ENCODE results near the gene ZDHHC18.

ZDHHC18 gene

GRCh38 chr1:26862781-26863684 lies 36.5 kb downstream of the ZDHHC18 start, which contains the start of gene SFN:
SFN (plus strand) TSS chr1:26863149; CDS start chr1:26863213, 64 bp downstream.
- peak; percentile 99 for TF ChIP-seq NFIC (IDR thresholded peaks at IDR 0.05)
- peak; percentile 22; the same call in 1 of the 2 replicates for TF ChIP-seq ZBTB7A (IDR thresholded peaks at IDR 0.05; ENCODE audit: low read depth)
- TF ChIP-seq CEBPB (IDR thresholded peaks at IDR 0.05): no peak
- TF ChIP-seq FOXM1 (IDR thresholded peaks at IDR 0.05; ENCODE audit: borderline replicate concordance, low read depth): peak; percentile 63; the same call in 1 of the 2 replicates
- no peak for TF ChIP-seq CREB1 (IDR thresholded peaks at IDR 0.05; ENCODE audit: low read depth)
- peak; percentile 39; the same call in 1 of the 2 replicates for TF ChIP-seq RAD21 (IDR thresholded peaks at IDR 0.05; ENCODE audit: low read depth)
- TF ChIP-seq EGR1 (IDR thresholded peaks at IDR 0.05): no peak
- TF ChIP-seq MAX (IDR thresholded peaks at IDR 0.05): peak; percentile 71; the same call in 1 of the 2 replicates
- peak; percentile 61 for TF ChIP-seq USF1 (IDR thresholded peaks at IDR 0.05)
- no peak for TF ChIP-seq REST (IDR thresholded peaks at IDR 0.05; ENCODE audit: low read depth)
- peak; percentile 94 for TF ChIP-seq TCF12 (IDR thresholded peaks at IDR 0.05; ENCODE audit: low read depth)
- peak; percentile 47; the same call in 1 of the 2 replicates for TF ChIP-seq TEAD4 (IDR thresholded peaks at IDR 0.05)
- no peak for TF ChIP-seq YY1 (IDR thresholded peaks at IDR 0.05; ENCODE audit: low read depth)
- TF ChIP-seq TAF1 (IDR thresholded peaks at IDR 0.05; ENCODE audit: low read depth): 0 out of 2 replicates have a peak, but pooled peaks have one; percentile 58
- peak; percentile 71; the same call in 1 of the 2 replicates for TF ChIP-seq EP300 (IDR thresholded peaks at IDR 0.05; ENCODE audit: borderline replicate concordance)

- TF ChIP-seq TEAD4 (IDR thresholded peaks at IDR 0.05) (no peak), RAD21 (IDR thresholded peaks at IDR 0.05; ENCODE audit: low read depth) (no peak), TCF12 (IDR thresholded peaks at IDR 0.05; ENCODE audit: low read depth) (no peak), YY1 (IDR thresholded peaks at IDR 0.05; ENCODE audit: low read depth) (no peak), MAX (IDR thresholded peaks at IDR 0.05) (no peak)
Measured at GRCh38 chr1:26863685-26864077, 37.2 kb downstream of the ZDHHC18 start.

DNA sequence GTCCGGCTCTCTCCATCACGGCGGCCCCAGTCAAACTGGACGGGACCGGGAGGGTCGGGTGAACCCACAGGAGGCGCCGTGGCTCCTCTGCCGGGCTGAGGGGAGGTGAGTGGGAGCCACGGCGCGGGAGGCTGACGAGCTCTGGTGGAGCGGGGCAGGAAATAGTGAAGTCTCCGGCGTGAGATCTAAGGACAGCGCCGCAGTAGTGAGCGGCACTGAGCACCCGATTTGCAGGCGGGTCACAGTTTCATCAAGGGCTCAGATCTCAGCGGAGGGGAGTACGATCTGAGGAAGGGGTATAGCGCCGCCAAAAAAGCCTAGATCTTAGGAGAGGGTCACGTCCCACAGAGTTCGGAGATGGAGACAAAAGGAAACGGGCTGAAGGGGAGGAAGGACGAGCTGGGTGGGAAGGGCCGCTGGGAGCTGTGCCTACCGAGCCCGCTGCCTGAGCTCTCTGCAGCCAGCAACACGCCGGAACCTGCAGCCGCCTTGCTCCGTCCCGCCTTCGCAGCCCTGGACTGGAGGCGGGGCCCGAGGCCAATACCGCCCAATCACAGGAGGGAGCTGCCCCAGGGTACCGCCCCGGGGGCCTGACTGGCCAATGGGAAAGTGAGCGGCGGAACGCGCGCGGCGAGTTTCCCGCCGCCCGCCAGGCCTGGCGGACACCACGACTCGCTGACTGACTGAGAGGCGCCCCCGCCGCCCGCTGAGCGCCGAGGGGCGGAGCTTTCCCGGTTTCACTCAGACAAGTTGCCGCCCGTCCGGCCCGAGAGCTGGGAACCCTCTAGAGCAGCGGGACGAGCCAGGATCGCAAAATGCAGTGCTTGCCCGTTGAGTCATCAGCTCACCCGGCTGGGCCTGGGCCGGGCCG lies 38.4 kb downstream of the ZDHHC18 start:
- no peak; the same call in 1 of the 2 replicates for TF ChIP-seq EGR1 (IDR thresholded peaks at IDR 0.05)
- TF ChIP-seq USF1 (IDR thresholded peaks at IDR 0.05): no peak
- TF ChIP-seq TEAD4 (IDR thresholded peaks at IDR 0.05): no peak
- TF ChIP-seq TCF12 (IDR thresholded peaks at IDR 0.05; ENCODE audit: low read depth): peak; percentile 42; the same call in 1 of the 2 replicates
- TF ChIP-seq TAF1 (IDR thresholded peaks at IDR 0.05; ENCODE audit: low read depth): peak; percentile 71
- TF ChIP-seq ZBTB7A (IDR thresholded peaks at IDR 0.05; ENCODE audit: low read depth): no peak
- no peak for TF ChIP-seq CEBPB (IDR thresholded peaks at IDR 0.05)
- no peak for TF ChIP-seq EP300 (IDR thresholded peaks at IDR 0.05; ENCODE audit: borderline replicate concordance)
- TF ChIP-seq NFIC (IDR thresholded peaks at IDR 0.05): no peak; the same call in none of the 2 replicates
- no peak; the same call in 1 of the 2 replicates for TF ChIP-seq RAD21 (IDR thresholded peaks at IDR 0.05; ENCODE audit: low read depth)
- TF ChIP-seq YY1 (IDR thresholded peaks at IDR 0.05; ENCODE audit: low read depth): 0 out of 2 replicates have a peak, but pooled peaks have one; percentile 33
- no peak; the same call in 1 of the 2 replicates for TF ChIP-seq CREB1 (IDR thresholded peaks at IDR 0.05; ENCODE audit: low read depth)
- TF ChIP-seq FOXM1 (IDR thresholded peaks at IDR 0.05; ENCODE audit: borderline replicate concordance, low read depth): no peak
- TF ChIP-seq MAX (IDR thresholded peaks at IDR 0.05): peak; percentile 81
- no peak for TF ChIP-seq REST (IDR thresholded peaks at IDR 0.05; ENCODE audit: low read depth)

DNA sequence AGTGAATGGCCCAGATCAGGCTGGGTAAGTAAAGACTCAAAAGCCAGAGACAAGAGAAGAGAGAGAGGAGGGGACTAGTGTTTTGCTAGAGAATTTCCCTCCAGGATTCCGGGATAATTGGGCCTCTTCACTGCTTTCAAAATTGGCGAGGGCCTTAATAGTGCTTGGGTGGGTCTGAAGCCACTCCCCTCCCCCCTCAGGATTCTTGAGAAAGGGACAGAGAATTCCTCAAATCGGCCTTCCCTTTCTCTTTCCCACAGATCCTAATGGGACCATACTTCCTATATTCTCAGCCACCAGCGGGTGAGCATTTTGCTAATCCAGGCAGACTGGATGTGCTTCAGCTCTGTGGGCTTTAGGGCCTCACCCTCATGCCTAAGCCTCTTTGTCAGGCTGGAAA lies 48.4 kb downstream of the ZDHHC18 start:
- TF ChIP-seq EP300 (IDR thresholded peaks at IDR 0.05; ENCODE audit: borderline replicate concordance): no peak
- TF ChIP-seq CREB1 (IDR thresholded peaks at IDR 0.05; ENCODE audit: low read depth): no peak
- TF ChIP-seq FOXM1 (IDR thresholded peaks at IDR 0.05; ENCODE audit: borderline replicate concordance, low read depth): no peak
- no peak for TF ChIP-seq NFIC (IDR thresholded peaks at IDR 0.05)
- TF ChIP-seq MAX (IDR thresholded peaks at IDR 0.05): no peak
- no peak for TF ChIP-seq USF1 (IDR thresholded peaks at IDR 0.05)
- no peak for TF ChIP-seq REST (IDR thresholded peaks at IDR 0.05; ENCODE audit: low read depth)
- TF ChIP-seq TEAD4 (IDR thresholded peaks at IDR 0.05): no peak
- no peak for TF ChIP-seq TCF12 (IDR thresholded peaks at IDR 0.05; ENCODE audit: low read depth)
- TF ChIP-seq ZBTB7A (IDR thresholded peaks at IDR 0.05; ENCODE audit: low read depth): no peak
- TF ChIP-seq RAD21 (IDR thresholded peaks at IDR 0.05; ENCODE audit: low read depth): no peak
- TF ChIP-seq TAF1 (IDR thresholded peaks at IDR 0.05; ENCODE audit: low read depth): no peak
- TF ChIP-seq YY1 (IDR thresholded peaks at IDR 0.05; ENCODE audit: low read depth): no peak
- TF ChIP-seq EGR1 (IDR thresholded peaks at IDR 0.05): no peak

Data from Ishikawa (cell line).